Ascending aorta (tissue), 2 donors: ENCODE measurements around the gene BTLA. TPM values are rescaled to one million over a fixed set of nuclear protein-coding genes. Genes with fewer than 3 reads are reported as not detected.
A peak's percentile ranks its signal among the peaks of the same experiment; 100 is the strongest.

ENCODE experiments used
- DNase-seq, 2 donors: peaks; one replicate each; pipeline ENCODE4 v3.0.0-alpha.2; 2019; ENCODE audit warnings: low spot score in 2 of 2
- H3K27ac ChIP-seq, 2 donors: fragments of 200-600 bp; sonication (generic); one replicate each; pipeline ENCODE4 v1.5.1; 2016 to 2017; ENCODE audit warnings: mild to moderate bottlenecking in 1 of 2
- H3K27me3 ChIP-seq: fragments of 200-600 bp; sonication (generic); one replicate; pipeline ENCODE4 v1.5.1; 2017
- H3K36me3 ChIP-seq, 2 donors: fragments of 200-600 bp; sonication (generic); one replicate each; pipeline ENCODE4 v1.5.1; 2016
- H3K4me1 ChIP-seq, 2 donors: fragments of 200-600 bp; sonication (generic); one replicate each; pipeline ENCODE4 v1.5.1; 2016 to 2017; ENCODE audit warnings: mild to moderate bottlenecking in 1 of 2
- H3K4me3 ChIP-seq, 2 donors: fragments of 200-600 bp; sonication (generic); one replicate each; pipeline ENCODE4 v1.5.1; 2016 to 2017; ENCODE audit warnings: mild to moderate bottlenecking in 1 of 2
- H3K9me3 ChIP-seq, 2 donors: fragments of 200-600 bp; sonication (generic); one replicate each; pipeline ENCODE4 v1.5.1; 2016
- intact Hi-C: fragments of 100-400 bp; cut with DNase I; formaldehyde crosslinking; loops from one replicate; pipeline ENCODE4 v1.15.1; 2023
- total RNA-seq: library from RNA; depleted of rRNA; stranded (reverse); fragments of >200 nt; gene quantifications from one replicate; pipeline ENCODE4 v1.1.0, GENCODE V29; 2016
- TF ChIP-seq, protein P1 (sequence below), 3 experiments: fragments of 200-600 bp in 2 of 3; fragments of 450-650 bp in 1 of 3; sonication (generic) in 2 of 3; IDR thresholded peaks; one replicate each; pipeline ENCODE4 v1.5.1; 2016 to 2019; ENCODE audit warnings: antibody characterized with exemption in 3 of 3, mild to moderate bottlenecking in 1 of 3, moderate library complexity in 1 of 3

The BTLA gene
- total RNA-seq, 1 donor from 2014 or later: not detected

DNA sequence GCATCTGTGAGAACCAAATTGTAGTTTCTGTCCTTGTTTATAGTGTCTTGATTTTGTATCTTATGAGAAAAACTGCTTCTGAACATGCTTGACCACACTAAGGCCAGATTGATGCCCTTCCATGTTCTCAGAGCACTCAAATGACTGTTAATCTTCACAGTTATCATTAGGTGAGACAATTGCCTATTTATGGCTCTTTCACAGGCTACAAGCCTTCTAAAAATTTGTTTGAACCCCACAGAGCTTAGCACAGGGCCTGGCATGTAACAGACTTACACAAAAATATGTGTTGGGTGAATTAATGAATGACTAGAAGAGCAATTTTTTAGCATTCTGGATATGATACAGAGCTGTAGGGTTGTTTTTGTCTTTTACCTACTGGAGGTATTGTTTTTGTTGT is 43.1 kb downstream of the BTLA start:
- no peaks in the 10 kb centered on the region for H3K27me3 ChIP-seq
- no peak for DNase-seq
- no peaks in the 10 kb centered on the region for H3K36me3 ChIP-seq
- H3K27ac ChIP-seq: no peak overlapping the region
- H3K9me3 ChIP-seq: no peaks in the 10 kb centered on the region
- TF ChIP-seq, protein P1, sequence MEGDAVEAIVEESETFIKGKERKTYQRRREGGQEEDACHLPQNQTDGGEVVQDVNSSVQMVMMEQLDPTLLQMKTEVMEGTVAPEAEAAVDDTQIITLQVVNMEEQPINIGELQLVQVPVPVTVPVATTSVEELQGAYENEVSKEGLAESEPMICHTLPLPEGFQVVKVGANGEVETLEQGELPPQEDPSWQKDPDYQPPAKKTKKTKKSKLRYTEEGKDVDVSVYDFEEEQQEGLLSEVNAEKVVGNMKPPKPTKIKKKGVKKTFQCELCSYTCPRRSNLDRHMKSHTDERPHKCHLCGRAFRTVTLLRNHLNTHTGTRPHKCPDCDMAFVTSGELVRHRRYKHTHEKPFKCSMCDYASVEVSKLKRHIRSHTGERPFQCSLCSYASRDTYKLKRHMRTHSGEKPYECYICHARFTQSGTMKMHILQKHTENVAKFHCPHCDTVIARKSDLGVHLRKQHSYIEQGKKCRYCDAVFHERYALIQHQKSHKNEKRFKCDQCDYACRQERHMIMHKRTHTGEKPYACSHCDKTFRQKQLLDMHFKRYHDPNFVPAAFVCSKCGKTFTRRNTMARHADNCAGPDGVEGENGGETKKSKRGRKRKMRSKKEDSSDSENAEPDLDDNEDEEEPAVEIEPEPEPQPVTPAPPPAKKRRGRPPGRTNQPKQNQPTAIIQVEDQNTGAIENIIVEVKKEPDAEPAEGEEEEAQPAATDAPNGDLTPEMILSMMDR (IDR thresholded peaks at IDR 0.05): no peak
- H3K4me3 ChIP-seq: no peak overlapping the region
- intact Hi-C loops: no loop called here
- peaks cover 0 to 3% of the 10 kb centered on the region in 2 donors for H3K4me1 ChIP-seq

DNA sequence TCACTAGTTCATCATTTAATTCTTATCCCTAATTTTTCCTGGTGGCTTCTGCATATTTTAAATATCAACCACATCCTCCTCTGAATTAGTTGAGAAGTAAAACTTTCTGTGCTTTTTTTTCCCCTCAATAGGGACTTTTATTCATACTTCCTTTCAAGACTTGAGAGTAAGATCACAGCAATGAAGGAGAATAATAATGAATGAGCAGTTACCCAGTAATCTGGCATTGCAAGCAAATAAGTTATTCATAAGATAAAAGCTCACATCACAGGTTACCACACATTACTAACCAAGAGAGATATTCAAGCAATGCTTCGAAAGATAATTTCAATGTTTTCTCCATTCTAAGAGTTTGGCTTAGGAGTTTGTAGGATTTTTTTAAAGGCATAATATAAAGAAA is 50.3 kb downstream of the BTLA start:
- Histone ChIP-seq H3K36me3 (no peaks in the 10 kb centered on the region), H3K4me1 (peaks cover 3 to 5% of the 10 kb centered on the region in 2 donors), H3K9me3 (no peaks in the 10 kb centered on the region), H3K4me3 (no peak overlapping the region), H3K27ac (no peak overlapping the region), H3K27me3 (no peaks in the 10 kb centered on the region)
- intact Hi-C loops: no loop called here
- TF ChIP-seq, protein P1 (IDR thresholded peaks at IDR 0.05): no peak
- no peak for DNase-seq

DNA sequence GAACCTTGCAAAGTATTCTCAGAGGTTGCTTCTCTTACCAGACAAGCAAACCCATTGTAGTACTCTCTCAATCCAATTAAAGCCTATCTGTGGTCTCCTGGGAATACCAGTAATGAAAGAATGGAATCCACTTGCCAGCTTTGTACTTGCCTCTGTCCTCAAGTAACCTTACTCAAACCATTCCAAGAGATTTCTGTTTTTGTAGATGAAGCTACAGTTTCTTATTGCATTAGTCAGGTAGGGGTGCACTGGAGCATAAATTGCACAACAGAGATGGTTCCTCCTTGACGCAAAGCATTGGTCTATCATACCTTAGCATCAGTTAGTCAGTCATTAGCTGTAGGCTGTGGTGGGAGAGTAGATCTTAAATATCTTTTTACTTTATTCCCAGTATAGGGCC is 52.9 kb downstream of the BTLA start:
- Histone ChIP-seq H3K4me1 (peaks cover 3 to 5% of the 10 kb centered on the region in 2 donors), H3K36me3 (no peaks in the 10 kb centered on the region), H3K9me3 (no peaks in the 10 kb centered on the region), H3K27ac (no peak overlapping the region), H3K27me3 (no peaks in the 10 kb centered on the region), H3K4me3 (no peak overlapping the region)
- intact Hi-C loops: no loop called here
- TF ChIP-seq, protein P1 (IDR thresholded peaks at IDR 0.05): no peak
- no peak for DNase-seq

DNA sequence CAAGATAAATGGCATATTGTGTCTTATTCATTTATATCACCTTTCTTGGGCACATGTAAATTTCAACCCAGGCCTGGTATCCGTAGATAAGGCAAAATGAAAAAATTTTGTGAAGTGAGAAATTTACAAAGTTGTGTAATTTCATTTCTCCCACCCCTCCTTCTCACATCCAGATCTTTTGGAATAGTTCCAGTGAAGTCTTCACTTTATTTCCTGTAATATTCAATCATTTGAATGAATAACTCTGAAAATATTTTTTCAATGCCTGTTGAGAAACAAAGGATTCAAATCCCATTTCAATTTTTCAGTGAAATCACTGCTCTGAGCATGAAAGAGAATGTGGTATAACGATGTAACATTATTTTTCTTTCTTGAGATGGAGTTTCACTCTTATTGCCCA is 53.4 kb downstream of the BTLA start:
- H3K27ac ChIP-seq: no peak overlapping the region
- TF ChIP-seq, protein P1 (IDR thresholded peaks at IDR 0.05): no peak
- H3K4me1 ChIP-seq: peaks cover 3 to 5% of the 10 kb centered on the region in 2 donors
- intact Hi-C loops: no loop called here
- H3K9me3 ChIP-seq: no peaks in the 10 kb centered on the region
- DNase-seq: no peak
- H3K27me3 ChIP-seq: no peaks in the 10 kb centered on the region
- no peak overlapping the region for H3K4me3 ChIP-seq
- no peaks in the 10 kb centered on the region for H3K36me3 ChIP-seq

DNA sequence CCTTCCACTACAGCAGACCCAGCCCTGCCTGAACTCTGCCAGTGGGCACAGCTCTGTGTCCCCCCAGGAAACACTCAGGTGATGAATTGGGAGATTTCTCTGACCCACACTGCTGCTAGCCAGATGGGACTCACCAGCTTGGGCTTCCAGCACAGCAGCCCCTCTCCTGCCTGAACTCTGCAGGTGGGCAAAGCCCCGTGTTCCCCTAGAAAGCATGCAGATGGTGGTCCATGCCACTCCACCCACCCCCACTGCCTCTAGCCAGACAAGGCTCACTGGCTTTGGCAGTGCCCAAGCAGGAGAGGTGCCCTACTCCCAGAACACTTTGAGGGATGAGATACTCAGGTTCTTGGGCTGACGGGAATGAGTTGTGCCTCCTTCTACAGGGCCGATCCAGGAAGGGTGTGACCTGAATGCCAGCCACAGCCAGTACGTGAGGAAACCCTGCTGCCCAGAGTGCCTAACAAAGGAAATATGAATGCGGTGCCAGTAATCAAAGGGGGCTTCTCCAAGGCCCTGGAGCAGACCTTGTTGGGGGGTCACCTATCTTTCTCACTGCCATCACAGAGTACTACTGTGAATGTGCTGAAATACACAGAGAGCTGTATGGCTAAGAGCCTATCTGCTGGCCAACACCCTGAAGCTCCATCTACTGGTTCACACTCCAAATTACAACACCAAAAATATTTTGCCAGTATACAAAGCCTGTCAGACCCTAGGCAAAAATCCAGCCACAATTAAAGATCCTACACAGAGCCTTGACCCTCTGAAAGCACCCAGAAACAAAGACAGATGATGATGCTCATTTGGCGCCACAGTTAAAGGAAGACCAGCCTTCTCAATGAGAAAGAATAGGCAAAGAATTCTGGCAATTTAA is 61.9 kb downstream of the BTLA start:
- no peaks in the 10 kb centered on the region for H3K27me3 ChIP-seq
- no peak for DNase-seq
- no peak overlapping the region for H3K4me3 ChIP-seq
- H3K9me3 ChIP-seq: no peaks in the 10 kb centered on the region
- no peaks in the 10 kb centered on the region for H3K4me1 ChIP-seq
- no peak overlapping the region for H3K27ac ChIP-seq
- intact Hi-C loops: no loop called here
- TF ChIP-seq, protein P1 (IDR thresholded peaks at IDR 0.05): peak in 1 of 3 experiments; percentile 28
- H3K36me3 ChIP-seq: no peaks in the 10 kb centered on the region
